NCI-H82 treated with DMSO at 0.1 percent for 48 hours (cell line): Measurements from ENCODE around the gene KRT16.
A peak's percentile ranks its signal among the peaks of the same experiment; 100 is the strongest.
"Not testable (repeated sequence)": the region's sequence is repeated elsewhere in the genome, so short reads cannot be mapped to it uniquely, and the experiment has no call there.

ENCODE experiments used
- DNase-seq: peaks from one replicate; lab custom pipeline; 2025; ENCODE audit not compliant: unreplicated experiment; lab: John Stamatoyannopoulos, UW

The KRT16 gene

GRCh38 chr17:41612376-41613160 lies at the start of gene KRT16:
Gene KRT16 (minus strand): TSS chr17:41612767. CDS start chr17:41612688, 79 bp downstream.
- DNase-seq: not testable (repeated sequence)

- no peak for DNase-seq
These were observed 47.7 kb upstream of the KRT16 start for GRCh38 chr17:41660221-41660711.

GRCh38 chr17:41659427-41660212 lies 47.1 kb upstream of the KRT16 start:
- no peak for DNase-seq

- DNase-seq: no peak
These were observed 46.3 kb upstream of the KRT16 start for GRCh38 chr17:41658846-41659245.

GRCh38 chr17:41657936-41658335 lies 45.4 kb upstream of the KRT16 start:
- DNase-seq: no peak

- DNase-seq: no peak
These were observed 44.7 kb upstream of the KRT16 start for GRCh38 chr17:41657176-41657754.

GRCh38 chr17:41656249-41657023 lies 43.9 kb upstream of the KRT16 start:
- DNase-seq: no peak

- no peak for DNase-seq
These were observed 43.1 kb upstream of the KRT16 start for GRCh38 chr17:41655611-41656111.

GRCh38 chr17:41654678-41655607 lies 42.4 kb upstream of the KRT16 start:
- DNase-seq: no peak

- DNase-seq: no peak
These were observed 41.5 kb upstream of the KRT16 start for GRCh38 chr17:41653892-41654677.

GRCh38 chr17:41653421-41653820 lies 40.9 kb upstream of the KRT16 start:
- DNase-seq: no peak

- DNase-seq: no peak
These were observed 39.9 kb upstream of the KRT16 start for GRCh38 chr17:41652461-41652970.

- no peak for DNase-seq
These were observed 39.3 kb upstream of the KRT16 start for GRCh38 chr17:41651625-41652460.

GRCh38 chr17:41650794-41651624 lies 38.4 kb upstream of the KRT16 start:
- no peak for DNase-seq

GRCh38 chr17:41649923-41650519 lies 37.5 kb upstream of the KRT16 start:
- no peak for DNase-seq

- peak; percentile 26 for DNase-seq
These were observed 36.0 kb upstream of the KRT16 start for GRCh38 chr17:41648411-41649195.
